ENCODE results near the gene TSPAN5.
"Not testable (repeated sequence)": the region's sequence is repeated elsewhere in the genome, so short reads cannot be mapped to it uniquely, and the experiment has no call there.

The TSPAN5 gene

DNA sequence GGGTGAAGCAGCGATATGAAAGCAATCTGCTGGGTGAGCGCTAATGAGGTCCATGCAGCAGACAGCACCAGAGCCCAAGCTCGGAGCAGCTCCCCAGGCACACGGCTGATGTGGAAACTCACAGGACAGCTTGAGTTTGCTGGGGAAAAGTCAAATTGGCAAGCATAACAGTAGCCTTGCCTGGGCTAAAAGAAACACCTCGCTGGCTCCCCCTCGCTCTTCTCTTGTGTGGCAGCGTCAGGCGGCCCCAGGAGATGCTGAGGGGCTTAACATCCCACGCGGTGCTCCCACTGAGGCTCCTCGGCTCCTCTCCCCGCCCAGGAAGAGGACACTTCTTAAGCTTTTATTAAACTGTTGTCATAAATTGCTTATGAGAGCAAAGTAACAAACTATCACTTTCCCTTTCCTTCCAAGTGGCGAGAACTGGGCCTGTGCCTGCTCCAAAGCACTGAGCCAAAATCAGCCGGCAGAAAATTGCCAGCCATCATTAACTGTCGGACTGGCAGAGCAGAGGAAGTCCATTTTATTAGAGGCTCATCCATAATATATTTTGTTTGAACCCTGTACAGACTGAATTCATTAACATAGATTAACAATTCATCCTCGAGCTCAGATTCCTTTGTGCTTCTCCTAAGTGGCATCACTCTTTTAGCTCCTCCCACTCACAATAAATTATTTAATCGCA lies 111.4 kb downstream of the TSPAN5 start:
- DNase-seq (ENCODE audit: low spot score) = no peak

DNA sequence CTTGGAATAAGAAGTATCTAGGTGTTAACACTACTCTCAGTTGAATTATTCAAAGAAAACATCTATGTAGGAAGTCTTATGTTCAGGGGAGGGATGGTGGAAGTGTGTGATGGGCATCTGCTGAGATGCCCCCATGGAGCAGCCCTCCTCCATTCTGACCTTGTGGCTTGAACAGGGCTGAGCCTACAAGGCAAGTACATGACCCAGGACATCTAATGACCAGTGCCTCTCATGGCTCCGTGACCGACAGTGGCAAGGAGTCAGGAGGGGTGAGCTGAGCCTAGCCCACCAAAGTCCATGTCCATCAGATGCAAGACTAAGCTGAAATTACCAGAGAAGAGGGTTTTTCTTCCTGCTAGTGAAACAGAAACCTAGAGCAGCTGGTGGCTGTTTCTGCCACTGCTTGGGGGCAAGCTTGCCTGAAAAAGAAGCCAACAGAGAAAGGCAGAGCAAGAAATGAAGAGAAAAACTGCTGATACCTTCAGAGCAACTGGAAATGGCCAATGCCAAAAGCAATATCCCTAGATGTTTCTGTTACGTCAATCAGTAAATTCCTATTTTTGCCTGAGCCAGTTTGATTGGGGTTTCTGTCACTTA lies 113.5 kb downstream of the TSPAN5 start:
- no peak for DNase-seq (ENCODE audit: low spot score)

DNA sequence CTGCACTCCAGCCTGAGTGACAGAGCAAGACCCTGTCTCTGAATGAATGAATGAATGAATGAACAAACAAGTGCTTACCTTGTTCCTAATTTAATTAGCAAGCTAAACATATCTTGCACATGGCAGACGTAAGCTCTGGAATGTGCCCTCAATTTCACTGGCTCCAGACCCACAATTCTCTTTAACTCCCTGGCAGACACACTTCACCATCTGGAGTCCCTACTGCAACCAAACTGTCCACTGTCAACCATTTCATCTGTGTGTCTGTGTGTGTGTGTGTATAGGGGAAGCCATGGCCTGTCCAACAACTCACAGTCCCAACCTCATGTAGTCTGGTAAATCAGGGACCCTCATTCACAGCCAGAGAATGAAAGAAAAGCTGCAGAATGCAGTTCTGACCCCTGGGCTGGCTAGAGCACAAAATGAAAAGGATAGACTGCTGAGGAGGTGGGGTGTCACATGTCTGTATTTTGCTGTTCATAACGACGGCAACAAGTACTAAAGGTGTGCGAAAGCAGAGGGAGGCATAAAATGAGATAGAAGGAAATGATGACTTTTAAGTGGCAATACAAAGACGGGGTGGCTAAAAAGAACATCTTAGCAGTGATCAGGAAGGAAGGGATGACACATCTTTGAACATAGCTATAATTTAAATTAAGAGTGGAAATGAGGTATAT lies 114.1 kb downstream of the TSPAN5 start:
- no peak for DNase-seq (ENCODE audit: low spot score)

DNA sequence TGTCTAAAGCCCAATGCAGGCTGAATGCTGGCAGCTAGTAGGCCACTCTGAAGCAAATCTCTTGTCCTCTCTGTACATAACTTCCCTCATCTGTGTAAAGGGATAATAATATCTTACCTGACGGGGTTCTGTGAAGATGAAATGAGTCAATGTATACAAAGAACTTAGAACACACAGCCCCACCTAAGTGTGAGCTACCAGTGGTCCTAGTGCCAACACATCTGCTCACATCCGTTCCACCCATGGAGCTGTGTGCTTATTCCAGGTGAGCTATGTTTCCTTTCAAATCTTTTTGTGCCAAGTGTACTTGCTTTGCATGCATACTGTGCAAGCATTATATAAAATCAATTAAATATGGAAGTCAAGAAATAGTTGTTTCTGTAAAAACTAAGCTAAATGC lies 116.4 kb downstream of the TSPAN5 start:
- no peak for DNase-seq (ENCODE audit: low spot score)

DNA sequence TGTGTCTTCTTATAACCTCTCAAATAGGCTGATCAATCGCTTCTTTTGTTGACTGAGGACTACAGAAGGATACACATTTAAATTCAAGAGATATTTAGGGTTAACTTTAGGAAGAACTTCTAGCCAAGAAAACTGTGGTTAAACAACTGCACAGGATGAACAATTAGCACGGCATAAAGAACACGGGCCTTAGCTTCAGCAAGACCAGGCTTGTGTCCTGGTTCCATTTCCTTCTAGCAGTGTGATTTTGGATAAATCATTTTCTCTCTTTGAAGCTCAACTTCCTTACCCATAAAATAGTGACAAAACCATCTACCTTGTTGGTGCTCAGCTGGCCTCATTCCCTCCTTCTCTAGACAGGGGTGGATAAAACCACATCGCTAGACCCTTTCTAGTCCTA lies 117.6 kb downstream of the TSPAN5 start:
- DNase-seq (ENCODE audit: low spot score) = no peak

DNA sequence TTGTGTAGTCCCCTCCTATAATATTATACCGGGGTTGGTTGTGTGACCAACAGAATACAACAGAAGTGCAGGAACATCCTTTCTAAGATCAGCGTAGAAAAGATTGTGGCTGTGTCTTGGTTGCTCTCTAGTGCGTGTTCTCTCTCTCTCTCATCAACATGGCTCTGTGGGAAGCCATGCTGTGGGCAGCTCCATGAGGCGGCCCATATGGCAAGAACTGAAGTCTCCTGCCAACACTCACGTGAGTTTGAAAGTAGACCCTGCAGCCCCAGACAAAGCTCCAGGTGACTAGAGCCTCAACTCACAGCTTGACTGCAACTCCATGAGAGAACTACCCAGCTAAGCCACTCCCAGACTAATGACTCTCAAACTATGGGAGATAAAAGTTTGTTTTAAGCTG lies 118.7 kb downstream of the TSPAN5 start:
- no peak for DNase-seq (ENCODE audit: low spot score)

DNA sequence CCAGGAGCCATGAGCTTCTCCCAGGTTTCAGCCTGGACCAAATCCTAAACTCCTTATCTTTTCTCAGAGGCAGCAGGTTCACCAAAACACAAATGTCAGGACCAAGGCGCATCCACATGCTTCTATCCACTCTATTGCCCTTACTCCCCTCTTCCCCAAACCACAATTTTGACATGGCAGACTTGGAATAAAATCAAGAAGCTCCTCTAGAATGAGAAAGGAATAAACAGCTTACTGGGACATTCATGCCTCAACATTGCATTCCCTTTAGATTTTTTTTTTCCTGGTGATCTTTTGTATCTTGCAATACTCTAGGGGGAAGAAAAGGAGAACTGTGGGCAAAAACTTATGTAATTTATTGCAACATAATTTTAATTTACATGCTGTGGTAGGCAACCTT lies 119.1 kb downstream of the TSPAN5 start:
- DNase-seq (ENCODE audit: low spot score) = no peak

DNA sequence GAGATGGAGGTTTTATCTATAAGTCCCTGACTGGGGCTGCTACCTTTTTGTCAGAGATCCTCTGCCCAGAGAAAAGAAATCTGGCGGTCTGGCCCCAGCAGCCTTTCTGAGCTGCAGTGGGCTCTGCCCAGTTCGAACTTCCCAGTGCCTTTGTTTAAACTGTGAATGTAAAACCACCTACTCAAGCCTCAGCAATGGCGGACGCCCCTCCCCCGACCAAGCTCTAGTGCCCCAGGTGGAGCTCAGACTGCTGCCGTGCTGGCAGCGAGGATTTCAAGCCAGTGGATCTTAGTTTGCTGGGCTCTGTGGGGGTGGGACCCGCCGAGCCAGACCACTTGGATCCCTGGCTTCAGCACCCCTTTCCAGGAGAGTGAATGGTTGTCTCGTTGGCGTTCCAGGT lies 121.8 kb downstream of the TSPAN5 start:
- no peak for DNase-seq (ENCODE audit: low spot score)

DNA sequence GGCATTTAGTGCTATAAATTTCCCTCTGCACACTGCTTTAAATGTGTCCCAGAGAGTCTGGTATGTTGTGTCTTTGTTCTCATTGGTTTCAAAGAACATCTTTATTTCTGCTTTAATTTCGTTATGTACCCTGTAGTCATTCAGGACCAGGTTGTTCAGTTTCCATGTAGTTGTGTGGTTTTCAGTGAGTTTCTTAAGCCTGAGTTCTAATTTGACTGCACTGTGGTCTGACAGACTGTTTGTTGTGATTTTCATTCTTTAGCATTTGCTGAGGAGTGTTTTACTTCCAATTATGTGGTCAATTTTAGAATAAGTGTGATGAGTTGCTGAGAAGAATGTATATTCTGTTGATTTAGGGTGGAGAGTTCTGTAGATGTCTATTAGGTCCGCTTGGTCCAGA lies 124.3 kb downstream of the TSPAN5 start:
- DNase-seq (ENCODE audit: low spot score) = not testable (repeated sequence)

DNA sequence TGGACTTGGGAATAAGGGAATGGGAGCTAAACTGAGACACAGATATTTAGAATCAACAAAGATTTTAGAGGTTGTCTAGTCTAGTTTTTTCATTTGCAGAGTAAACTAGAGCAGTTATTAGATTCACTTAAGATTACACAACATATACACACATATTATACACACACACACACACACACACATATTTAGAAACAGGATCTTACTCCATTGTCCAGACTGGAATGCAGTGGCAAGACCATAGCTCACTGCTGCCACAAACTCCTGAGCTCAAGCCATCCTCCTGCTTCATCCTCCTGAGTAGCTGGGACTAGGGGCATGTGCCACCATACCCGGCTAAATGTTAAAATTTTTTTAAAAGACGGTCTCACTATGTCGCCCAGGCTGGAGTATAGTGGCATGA lies 127.8 kb downstream of the TSPAN5 start:
- DNase-seq (ENCODE audit: low spot score) = no peak

DNA sequence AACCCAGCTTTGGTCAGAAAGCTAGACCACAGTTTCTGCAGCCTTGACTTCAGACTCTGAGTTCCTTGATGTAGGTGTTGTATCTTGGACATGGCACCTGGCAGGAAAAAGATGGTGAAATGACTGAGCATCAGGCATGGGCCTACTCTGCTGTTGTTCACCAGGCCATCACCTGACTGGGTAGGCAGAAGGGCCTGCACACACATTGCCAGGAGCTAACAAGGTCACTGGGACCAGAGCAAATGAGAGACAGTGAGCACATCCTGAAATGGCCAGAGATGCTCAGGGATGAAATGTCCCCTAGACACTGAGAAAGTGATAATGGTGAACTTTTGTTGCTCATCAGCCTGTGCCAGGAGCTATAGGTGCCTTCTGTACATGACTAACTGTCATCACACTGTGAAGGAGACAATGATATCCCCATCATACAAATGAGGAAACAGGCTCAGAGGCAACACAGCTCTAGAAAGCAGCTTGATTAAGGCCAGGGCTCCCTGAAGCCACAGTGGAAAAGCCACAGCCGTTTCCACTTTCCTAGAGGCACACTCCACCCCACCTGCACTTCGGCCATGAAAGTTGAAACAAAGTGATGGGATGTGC lies 128.3 kb downstream of the TSPAN5 start:
- DNase-seq (ENCODE audit: low spot score) = no peak

DNA sequence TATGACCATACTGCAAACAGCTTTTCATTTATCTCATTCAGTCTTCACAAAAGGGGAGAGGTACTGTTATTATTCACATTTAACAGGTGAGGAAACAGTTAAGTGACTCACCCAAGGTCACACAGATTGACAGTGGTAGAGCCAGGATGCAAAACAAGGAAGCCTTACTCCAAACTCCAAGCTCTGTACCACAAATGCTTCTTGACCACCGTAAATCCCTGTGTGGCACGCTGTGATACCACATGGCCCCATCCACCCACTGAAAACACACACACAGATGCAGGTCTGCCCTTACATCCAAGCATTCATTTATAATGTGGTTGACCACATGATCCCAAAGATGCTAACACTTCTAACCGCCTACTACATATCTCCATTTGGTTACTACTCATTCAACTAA lies 129.5 kb downstream of the TSPAN5 start:
- DNase-seq (ENCODE audit: low spot score) = no peak

DNA sequence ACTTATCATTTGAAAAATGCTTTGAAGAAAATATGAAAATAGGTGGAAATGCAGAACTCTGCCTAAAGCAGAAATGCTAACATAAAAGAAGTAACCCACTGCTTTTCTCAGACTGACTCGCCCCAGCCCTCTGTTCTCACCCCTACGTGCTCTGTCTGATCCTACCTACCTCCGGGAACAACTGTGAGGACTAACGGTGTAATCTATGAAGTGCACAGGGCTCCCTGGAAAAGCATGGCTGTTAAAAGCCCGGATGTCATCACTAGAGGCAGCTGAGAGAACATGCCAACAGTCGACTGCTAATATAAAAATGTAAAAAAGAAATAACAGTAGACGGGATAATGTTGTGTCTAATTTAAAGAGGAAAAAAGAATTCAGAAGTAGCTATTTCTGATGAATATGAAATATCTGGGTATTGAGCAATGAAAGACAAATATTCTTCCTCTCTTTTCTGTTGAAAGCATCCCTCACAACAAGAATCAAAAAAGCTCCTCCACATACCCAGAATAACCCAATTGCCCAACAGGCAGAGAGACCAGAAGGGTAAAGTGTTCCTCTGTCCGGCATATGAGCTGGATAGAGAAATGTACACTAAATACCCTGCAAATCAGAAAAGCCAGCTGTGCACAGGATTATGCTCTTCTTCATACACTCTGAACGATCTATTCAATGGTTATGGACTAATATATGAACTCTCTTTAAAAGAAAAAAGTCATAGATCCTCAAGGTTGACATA lies 130.7 kb downstream of the TSPAN5 start:
- no peak for DNase-seq (ENCODE audit: low spot score)

DNA sequence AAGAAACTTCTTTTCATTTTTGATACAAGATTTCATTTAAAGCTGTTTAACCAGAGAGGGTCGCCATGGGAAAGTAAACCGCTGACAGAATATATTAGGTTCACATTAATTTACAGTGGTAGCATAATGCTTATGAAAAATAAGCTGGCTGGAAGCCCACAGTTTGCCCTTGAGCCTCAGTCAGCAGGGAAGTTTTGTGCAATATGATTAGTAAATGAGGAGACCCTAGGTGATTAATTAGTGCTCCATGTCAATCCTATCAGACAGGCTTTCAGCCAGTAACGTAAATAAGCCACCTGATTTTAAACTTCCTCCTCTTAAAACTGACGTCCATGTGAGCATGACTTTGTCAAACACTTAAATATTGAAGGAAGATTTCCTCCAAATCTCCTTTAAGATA lies 134.2 kb downstream of the TSPAN5 start:
- no peak for DNase-seq (ENCODE audit: low spot score)

DNA sequence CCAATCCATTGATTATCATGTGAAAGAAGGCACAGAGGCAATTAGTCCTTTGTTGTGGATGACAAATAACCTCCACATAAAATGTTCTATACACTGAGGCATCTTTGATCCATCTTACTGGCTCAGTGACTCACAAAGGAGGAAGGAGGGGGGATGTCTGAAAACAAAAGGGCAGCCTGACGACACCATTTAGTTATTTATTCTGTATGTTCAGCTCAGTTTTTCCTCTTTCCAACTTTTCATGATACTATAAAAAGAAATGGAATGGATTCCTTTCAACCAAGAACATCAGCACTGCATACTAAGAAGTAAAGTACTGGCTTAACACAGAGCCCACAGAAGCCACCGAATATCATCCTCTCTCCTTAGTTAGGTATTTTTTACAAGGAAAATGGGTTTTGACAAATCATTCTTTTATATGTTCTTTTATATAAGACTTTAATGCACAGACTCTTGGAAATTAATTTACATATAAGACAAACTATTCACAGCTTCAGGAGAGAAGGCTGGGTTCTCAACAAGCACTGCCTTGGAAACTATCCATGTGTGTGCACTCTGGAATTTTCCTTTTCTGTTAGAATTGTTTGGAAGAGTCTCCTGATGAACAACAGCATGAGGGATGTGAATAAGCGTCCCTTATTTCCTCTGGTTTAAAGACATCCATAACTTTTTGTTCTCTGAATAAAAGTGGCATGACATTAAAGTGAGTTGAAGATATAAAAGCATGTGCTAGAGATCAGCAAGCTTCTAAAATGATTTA lies 135.6 kb downstream of the TSPAN5 start:
- DNase-seq (ENCODE audit: low spot score) = no peak

DNA sequence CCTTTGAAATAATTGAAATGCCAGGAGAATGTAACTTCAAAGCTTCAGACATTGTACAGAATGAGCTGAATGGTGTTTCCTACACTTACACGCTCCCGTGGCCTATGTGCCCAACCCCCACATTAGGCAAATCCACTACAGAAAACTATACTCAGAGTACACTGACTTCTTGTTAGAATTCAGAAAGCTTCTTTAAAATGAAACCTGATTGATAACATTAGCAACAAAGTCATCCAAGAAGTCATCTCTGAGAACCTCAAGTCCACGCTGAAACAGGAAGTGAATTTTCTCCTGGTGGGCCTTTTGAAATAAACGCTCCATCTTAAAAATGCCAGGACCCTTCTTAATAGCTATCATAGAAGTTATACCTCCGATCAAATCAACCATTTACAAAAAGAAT lies 136.3 kb downstream of the TSPAN5 start:
- DNase-seq (ENCODE audit: low spot score) = no peak

DNA sequence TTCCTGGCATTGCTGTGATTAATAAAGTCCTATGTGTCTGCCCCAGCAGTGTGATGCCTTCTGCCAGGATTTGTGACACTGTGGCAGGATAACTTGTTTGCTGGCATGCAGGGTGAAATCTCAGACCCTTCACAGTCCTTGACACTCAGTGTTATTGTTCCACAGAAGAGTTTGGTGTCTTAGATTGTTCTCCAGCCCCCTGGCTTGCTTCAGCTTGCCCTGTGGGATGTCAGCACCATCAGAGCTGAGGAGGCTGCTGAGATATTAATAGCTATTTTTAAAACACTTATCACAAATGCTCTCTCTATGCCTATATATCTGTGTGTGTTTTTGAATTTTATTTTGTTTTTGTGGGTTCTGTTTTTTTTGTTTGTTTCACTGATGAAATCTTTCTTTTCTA lies 136.9 kb downstream of the TSPAN5 start:
- no peak for DNase-seq (ENCODE audit: low spot score)

DNA sequence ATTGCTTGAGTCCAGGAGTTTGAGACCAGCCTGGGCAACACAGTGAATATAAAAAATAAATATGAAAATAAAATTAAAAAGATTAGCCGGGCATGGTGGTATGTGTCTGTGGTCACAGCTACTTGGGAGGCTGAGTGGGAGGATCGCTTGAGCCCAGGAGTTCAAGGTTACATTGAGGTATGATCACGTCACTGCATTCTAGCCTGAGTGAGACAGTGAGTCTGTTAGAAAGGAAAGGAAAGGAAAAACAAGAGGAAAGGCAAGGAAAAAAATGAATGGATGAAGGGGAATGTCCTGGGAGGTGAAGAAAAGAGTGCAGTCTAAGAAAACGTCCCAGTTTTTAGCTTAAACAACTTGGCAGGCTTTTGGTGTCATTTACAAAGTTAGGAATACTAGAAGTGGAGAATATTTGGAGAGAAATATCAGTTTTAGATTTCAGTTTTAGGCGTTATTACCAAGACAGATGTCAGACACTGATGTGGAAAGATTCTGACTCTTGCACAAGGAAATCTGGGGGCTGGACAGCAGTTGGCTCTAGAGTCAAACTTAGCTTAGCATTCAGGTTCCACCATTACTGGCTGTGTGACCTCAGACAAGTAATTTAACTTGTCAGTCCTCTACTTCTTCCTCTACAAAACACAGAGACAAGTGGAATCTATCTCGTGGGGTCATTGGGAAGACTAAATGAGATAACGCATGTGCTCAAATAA lies 139.0 kb downstream of the TSPAN5 start:
- DNase-seq (ENCODE audit: low spot score) = no peak

DNA sequence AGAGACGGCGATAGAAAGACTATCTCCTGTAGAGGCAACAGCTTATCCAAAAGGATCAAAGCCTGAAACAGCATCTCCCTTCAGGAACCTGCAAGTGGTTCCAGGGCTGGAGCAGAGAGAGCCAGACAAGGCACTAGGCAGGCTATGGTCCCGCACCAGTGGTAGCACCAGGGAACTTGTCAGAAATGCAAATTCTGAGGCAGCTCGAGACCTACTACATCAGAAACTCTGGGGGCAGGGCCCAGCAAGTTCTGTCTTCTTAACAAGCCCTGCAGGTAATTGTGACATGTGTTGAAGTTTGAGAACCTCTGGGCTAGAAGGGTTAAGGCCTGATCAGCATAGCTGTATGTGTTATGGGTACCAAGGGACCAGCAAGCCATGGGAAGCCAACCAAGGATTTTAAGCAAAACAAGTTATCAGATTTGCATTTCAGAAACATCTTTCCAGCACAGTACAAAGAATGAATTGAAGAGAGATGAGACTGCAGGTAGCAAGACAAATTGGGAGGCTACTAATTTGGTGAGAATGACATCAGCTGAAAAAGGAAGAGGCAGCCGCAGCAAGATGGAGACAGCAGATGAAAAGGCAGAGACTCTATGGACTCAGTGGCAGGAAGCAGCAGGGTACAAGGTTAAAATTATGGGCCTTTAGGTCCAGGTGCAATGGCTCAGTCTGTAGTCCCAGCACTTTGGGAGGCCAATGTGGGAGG lies 139.7 kb downstream of the TSPAN5 start:
- DNase-seq (ENCODE audit: low spot score) = no peak

DNA sequence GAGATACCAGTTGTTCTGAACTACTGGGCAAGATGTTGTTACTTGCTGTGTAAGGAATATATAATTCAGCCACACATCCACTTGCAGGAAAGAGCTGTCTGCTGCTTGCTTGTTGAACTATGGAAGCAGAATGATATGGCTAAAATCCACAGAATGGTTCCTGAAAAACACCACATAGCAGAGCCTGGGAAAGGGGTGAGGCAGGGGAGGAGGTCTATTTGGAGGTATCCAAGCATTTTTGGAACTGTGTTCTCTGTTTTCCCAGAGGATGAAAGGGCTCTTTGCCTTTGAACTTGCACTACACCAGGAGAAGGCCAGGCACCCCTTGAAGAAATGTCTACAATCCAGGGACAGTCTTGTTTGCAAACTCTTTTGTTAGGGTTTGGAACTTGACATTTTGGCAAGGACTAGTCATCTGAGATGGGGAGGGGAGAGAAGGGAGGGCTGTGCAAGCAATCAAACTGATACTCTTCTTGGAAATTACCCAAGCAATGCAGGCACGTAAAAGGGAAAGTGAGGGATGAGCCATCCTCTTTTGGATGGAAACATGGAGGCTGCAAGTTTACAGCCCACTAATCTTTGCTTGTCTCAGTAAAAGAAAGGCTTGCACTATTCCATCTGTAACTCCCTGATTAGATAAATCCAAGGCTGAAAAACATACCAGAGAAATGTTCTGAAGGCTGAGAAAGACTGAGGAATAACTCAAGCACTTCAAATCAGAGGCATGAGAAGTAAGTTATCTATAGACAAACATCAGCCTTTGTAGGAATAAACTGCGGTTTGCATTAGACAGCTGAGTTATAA lies 141.0 kb downstream of the TSPAN5 start:
- no peak for DNase-seq (ENCODE audit: low spot score)

Data from HuH-7 (cell line).